IMR-90 (cell line): ENCODE measurements around the gene DOCK4. TPM values are rescaled to one million over a fixed set of nuclear protein-coding genes. Genes with fewer than 3 reads are reported as not detected.

ENCODE experiments used
- ATAC-seq: fragments of 200-7000 bp; cut with Tn5 transposase; 2 replicates; pipeline ENCODE4 v1.9.1; 2020; ENCODE audit warnings: low read depth, mild to moderate bottlenecking, moderate library complexity
- BruUV-seq: library from RNA; stranded (reverse); fragments of 400-500 nt; replicated peaks from 2 replicates; lab custom pipeline; 2021; lab: Mats Ljungman, UMichigan
- CTCF ChIA-PET: fragments of 300-600 bp; formaldehyde crosslinking; extraction: SDS; loops from one replicate; lab custom pipeline; 2021; ENCODE audit warnings: antibody characterized with exemption; lab: Yijun Ruan, JAX
- POLR2A ChIA-PET: fragments of 300-600 bp; sonication (Branson Sonifier 250); formaldehyde crosslinking; loops from one replicate; lab custom pipeline; 2022; ENCODE audit warnings: antibody characterized with exemption; ENCODE audit not compliant: unreplicated experiment; lab: Charles Lee
- DNase-seq: peaks from one replicate; pipeline ENCODE4 v3.0.0; 2013
- H2AFZ ChIP-seq: replicated peaks from 2 replicates; pipeline ENCODE3; 2013; ENCODE audit warnings: low read length, mild to moderate bottlenecking; ENCODE audit not compliant: poor library complexity
- H2AK5ac ChIP-seq: 2 replicates; pipeline ENCODE4 v1.6.1; 2013; ENCODE audit warnings: low read depth, low read length, inconsistent platforms
- H2AK9ac ChIP-seq: replicated peaks from 2 replicates; pipeline ENCODE3; 2013; ENCODE audit warnings: mild to moderate bottlenecking, low read depth, low read length, moderate library complexity; ENCODE audit not compliant: poor library complexity
- H2BK120ac ChIP-seq: 2 replicates; pipeline ENCODE4 v1.6.1; 2013; ENCODE audit warnings: low read depth, low read length, inconsistent platforms
- H2BK15ac ChIP-seq: 3 replicates; pipeline ENCODE4 v1.6.1; 2013; ENCODE audit warnings: low read depth, low read length, inconsistent platforms
- H2BK20ac ChIP-seq: 2 replicates; pipeline ENCODE4 v1.6.1; 2013; ENCODE audit warnings: low read depth, mild to moderate bottlenecking, inconsistent platforms, low read length, moderate library complexity
- H2BK5ac ChIP-seq: 2 replicates; pipeline ENCODE4 v1.6.1; 2013; ENCODE audit warnings: mild to moderate bottlenecking, low read depth, low read length, inconsistent platforms; ENCODE audit not compliant: poor library complexity, severe bottlenecking
- H3K14ac ChIP-seq: replicated peaks from 2 replicates; pipeline ENCODE4 v1.6.1; 2013; ENCODE audit warnings: low read depth, low read length, inconsistent platforms
- H3K18ac ChIP-seq: 2 replicates; pipeline ENCODE4 v1.6.1; 2013; ENCODE audit warnings: low read depth, low read length, control low read depth
- H3K23ac ChIP-seq: 2 replicates; pipeline ENCODE4 v1.6.1; 2013; ENCODE audit warnings: low read depth, low read length, inconsistent platforms
- H3K27ac ChIP-seq: 2 replicates; pipeline ENCODE4 v1.5.1; 2013; ENCODE audit warnings: mild to moderate bottlenecking, control low read depth, low read length; ENCODE audit not compliant: insufficient read depth
- H3K27me3 ChIP-seq: 2 replicates; pipeline ENCODE4 v1.6.1; 2013; ENCODE audit warnings: low read length; ENCODE audit not compliant: control insufficient read depth, insufficient read depth
- H3K36me3 ChIP-seq: 2 replicates; pipeline ENCODE4 v1.6.1; 2013; ENCODE audit warnings: low read length, mixed read lengths; ENCODE audit not compliant: control insufficient read depth, insufficient read depth
- H3K4ac ChIP-seq: 2 replicates; pipeline ENCODE4 v1.6.1; 2013; ENCODE audit warnings: low read depth, low read length, inconsistent platforms
- H3K4me1 ChIP-seq: 2 replicates; pipeline ENCODE4 v1.6.1; 2013; ENCODE audit warnings: low read length, mixed read lengths; ENCODE audit not compliant: control insufficient read depth, insufficient read depth
- H3K4me2 ChIP-seq: 2 replicates; pipeline ENCODE4 v1.6.1; 2013; ENCODE audit warnings: low read depth, mild to moderate bottlenecking, control low read depth, low read length, moderate library complexity
- H3K4me3 ChIP-seq: 2 replicates; pipeline ENCODE4 v1.5.1; 2013; ENCODE audit warnings: low read depth, mild to moderate bottlenecking, control low read depth, low read length, moderate library complexity; ENCODE audit not compliant: insufficient read depth
- H3K56ac ChIP-seq: 2 replicates; pipeline ENCODE4 v1.6.1; 2013; ENCODE audit warnings: low read length, inconsistent platforms; ENCODE audit not compliant: insufficient read depth; ENCODE audit errors: extremely low read depth
- H3K79me1 ChIP-seq, 2 experiments: 2 replicates each; pipeline ENCODE4 v1.6.1; 2013; ENCODE audit warnings: low read length in 2 of 2, inconsistent platforms in 1 of 2, low read depth in 1 of 2
- H3K9ac ChIP-seq: 2 replicates; pipeline ENCODE4 v1.6.1; 2013; ENCODE audit warnings: low read depth, low read length, control low read depth
- H3K9me1 ChIP-seq: 2 replicates; pipeline ENCODE4 v1.6.1; 2013; ENCODE audit warnings: low read length, inconsistent platforms; ENCODE audit not compliant: insufficient read depth
- H3K9me3 ChIP-seq: 2 replicates; pipeline ENCODE4 v1.6.1; 2013; ENCODE audit warnings: low read length; ENCODE audit not compliant: control insufficient read depth, insufficient read depth
- H4K20me1 ChIP-seq: 2 replicates; pipeline ENCODE4 v1.6.1; 2013; ENCODE audit warnings: low read length, inconsistent platforms; ENCODE audit not compliant: insufficient read depth
- H4K5ac ChIP-seq: 2 replicates; pipeline ENCODE4 v1.6.1; 2013; ENCODE audit warnings: mild to moderate bottlenecking, low read depth, low read length, control low read depth
- H4K8ac ChIP-seq, 2 experiments: 2 replicates each; pipeline ENCODE4 v1.6.1; 2013; ENCODE audit warnings: low read depth in 2 of 2, low read length in 2 of 2, control low read depth in 1 of 2, inconsistent platforms in 1 of 2
- H4K91ac ChIP-seq: 2 replicates; pipeline ENCODE4 v1.6.1; 2013; ENCODE audit warnings: low read depth, low read length, inconsistent platforms; ENCODE audit not compliant: insufficient read depth
- FOS ChIP-seq: fragments of 150-350 bp; IDR thresholded peaks from 2 replicates; pipeline ENCODE4 v1.6.1; 2016; ENCODE audit warnings: low read depth, low read length
- WGBS, 2 experiments: methylation state at CpG; one replicate each; pipeline versions ENCODE4 v1.1.5 to v1.1.7; 2013; ENCODE audit warnings: missing lambda C conversion rate in 2 of 2; ENCODE audit not compliant: insufficient read length in 1 of 2; ENCODE audit errors: extremely low coverage in 2 of 2; 5-methylcytosine and 5-hydroxymethylcytosine counted together
- dilution Hi-C: fragments of 300-500 bp; cut with HindIII; formaldehyde crosslinking; loops from one replicate; pipeline ENCODE4 v1.14.3; 2018; ENCODE audit warnings: low sequenced_read_pairs; ENCODE audit not compliant: unreplicated experiment
- in situ Hi-C: fragments of 300-500 bp; cut with MboI; formaldehyde crosslinking; loops from 3 replicates; pipeline ENCODE4 v1.14.3; 2019; ENCODE audit warnings: low sequenced_read_pairs, inconsistent platforms, mixed read lengths
- intact Hi-C: fragments of 100-400 bp; cut with micrococcal nuclease; formaldehyde crosslinking; loops from 2 replicates; pipeline ENCODE4 v1.10.0; 2022
- polyA plus RNA-seq, 3 experiments: library from polyadenylated mRNA; depleted of rRNA; stranded (reverse); fragments of >200 nt; gene quantifications; 2 replicates each; pipeline ENCODE4 v1.2.3, GENCODE V29; 2012; ENCODE audit warnings: low replicate concordance in 1 of 3
- total RNA-seq: library from RNA; depleted of rRNA; stranded (reverse); fragments of >200 nt; gene quantifications from 2 replicates; pipeline ENCODE4 v1.2.3, GENCODE V29; 2012

DOCK4 gene
- total and polyA plus RNA-seq, 2 of the 4 experiments (the other 2 are of a cell fraction): 4.4 to 12.2 TPM

GRCh38 chr7:111772716-111773115 is 433.5 kb downstream of the DOCK4 start:
- Histone ChIP-seq H2AK9ac (no peak overlapping the region), H2BK120ac (no peak overlapping the region), H2AK5ac (no peak overlapping the region), H3K4ac (no peak overlapping the region), H3K4me1 (no peaks in the 10 kb centered on the region), H4K5ac (no peak overlapping the region), H3K4me3 (no peak overlapping the region), H3K18ac (no peak overlapping the region), H3K9ac (no peak overlapping the region), H2AFZ (no peak overlapping the region), H3K36me3 (peaks cover 16% of the 10 kb centered on the region), H3K9me3 (peaks cover 4% of the 10 kb centered on the region; the same call in 1 of the 2 replicates), H3K27me3 (no peaks in the 10 kb centered on the region), H2BK20ac (no peak overlapping the region), H4K20me1 (no peaks in the 10 kb centered on the region), H4K8ac (no peak overlapping the region), H3K79me1 (no peaks in the 10 kb centered on the region), H3K56ac (no peak overlapping the region), H2BK15ac (no peak overlapping the region), H3K9me1 (no peaks in the 10 kb centered on the region), H3K4me2 (no peak overlapping the region), H2BK5ac (no peak overlapping the region), H3K14ac (no peak overlapping the region), H3K23ac (no peak overlapping the region), H3K27ac (no peak overlapping the region), H4K91ac (no peak overlapping the region)
- no TSS peak for BruUV-seq
- POLR2A ChIA-PET: no interaction called here
- TF ChIP-seq FOS: no peak
- no CpG with 5 or more reads among the region's 3 CpGs for WGBS, 2 experiments
- CTCF ChIA-PET: no interaction called here
- no peak for ATAC-seq
- dilution Hi-C loops: no loop called here
- intact Hi-C loops: no loop called here
- DNase-seq: no peak
- in situ Hi-C loops: loop anchor here (25.0 kb wide), 2 partner anchors 440 to 1115 kb away; partner anchors contain the start of genes DOCK4 and ZNF277
